Epithelial cell of esophagus (primary cell): Measurements from ENCODE around the gene GPC5.

Experiments used
- DNase-seq: peaks from one replicate; pipeline ENCODE4 v3.0.0; 2010; ENCODE audit warnings: low read depth
- H3K4me3 ChIP-seq: 2 replicates; pipeline ENCODE4 v1.5.1; 2011; ENCODE audit warnings: mild to moderate bottlenecking, low read length, control low read depth
- TF ChIP-seq, protein P1 (sequence below): IDR thresholded peaks from 2 replicates; pipeline ENCODE4 v1.5.1; 2011; ENCODE audit warnings: low read depth, mild to moderate bottlenecking, low read length, control low read depth, inconsistent platforms; ENCODE audit not compliant: insufficient read depth; ENCODE audit errors: missing control alignments

The GPC5 gene

DNA sequence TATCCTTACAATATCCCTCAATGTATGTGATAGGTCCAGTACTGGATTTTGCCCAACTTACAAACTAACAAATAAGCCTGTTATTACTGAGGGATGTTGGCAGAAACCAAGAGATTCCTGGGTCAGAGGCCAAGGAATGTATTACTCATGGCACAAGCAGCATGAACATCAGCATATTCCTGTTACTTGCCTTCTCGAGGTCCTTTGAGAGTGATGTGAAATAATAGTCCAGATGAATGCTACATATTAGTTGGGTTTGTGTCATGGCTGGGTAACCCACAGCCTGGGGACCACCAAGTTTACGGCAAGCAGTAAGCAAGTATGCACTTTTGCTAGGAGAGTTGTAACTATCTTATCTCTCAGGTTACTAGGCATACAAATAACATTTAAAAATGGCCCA, 1443.7 kb downstream of the GPC5 start:
- no peak overlapping the region for H3K4me3 ChIP-seq
- TF ChIP-seq, protein P1, sequence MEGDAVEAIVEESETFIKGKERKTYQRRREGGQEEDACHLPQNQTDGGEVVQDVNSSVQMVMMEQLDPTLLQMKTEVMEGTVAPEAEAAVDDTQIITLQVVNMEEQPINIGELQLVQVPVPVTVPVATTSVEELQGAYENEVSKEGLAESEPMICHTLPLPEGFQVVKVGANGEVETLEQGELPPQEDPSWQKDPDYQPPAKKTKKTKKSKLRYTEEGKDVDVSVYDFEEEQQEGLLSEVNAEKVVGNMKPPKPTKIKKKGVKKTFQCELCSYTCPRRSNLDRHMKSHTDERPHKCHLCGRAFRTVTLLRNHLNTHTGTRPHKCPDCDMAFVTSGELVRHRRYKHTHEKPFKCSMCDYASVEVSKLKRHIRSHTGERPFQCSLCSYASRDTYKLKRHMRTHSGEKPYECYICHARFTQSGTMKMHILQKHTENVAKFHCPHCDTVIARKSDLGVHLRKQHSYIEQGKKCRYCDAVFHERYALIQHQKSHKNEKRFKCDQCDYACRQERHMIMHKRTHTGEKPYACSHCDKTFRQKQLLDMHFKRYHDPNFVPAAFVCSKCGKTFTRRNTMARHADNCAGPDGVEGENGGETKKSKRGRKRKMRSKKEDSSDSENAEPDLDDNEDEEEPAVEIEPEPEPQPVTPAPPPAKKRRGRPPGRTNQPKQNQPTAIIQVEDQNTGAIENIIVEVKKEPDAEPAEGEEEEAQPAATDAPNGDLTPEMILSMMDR, result no peak
- DNase-seq, result peak; percentile 59

DNA sequence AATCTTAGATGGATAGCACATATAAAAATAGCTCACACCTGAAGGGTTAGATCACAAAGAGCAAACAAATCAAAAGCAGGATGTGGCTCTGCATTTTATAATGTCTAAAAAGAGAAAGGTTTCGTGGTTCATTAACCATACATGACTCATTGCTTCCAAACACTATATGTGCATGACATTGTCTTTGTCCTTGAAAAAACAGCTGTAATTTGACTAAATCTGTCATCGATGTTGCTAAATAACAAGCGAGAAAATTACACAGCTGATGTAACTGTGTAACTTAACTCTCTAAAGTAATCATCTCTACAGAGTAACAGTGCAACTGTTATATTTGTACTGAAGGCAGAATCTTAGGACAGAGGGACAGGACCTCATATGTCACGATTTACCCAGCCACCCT, 1445.1 kb downstream of the GPC5 start:
- TF ChIP-seq, protein P1, result no peak
- peak; percentile 59 for DNase-seq
- no peak overlapping the region for H3K4me3 ChIP-seq

DNA sequence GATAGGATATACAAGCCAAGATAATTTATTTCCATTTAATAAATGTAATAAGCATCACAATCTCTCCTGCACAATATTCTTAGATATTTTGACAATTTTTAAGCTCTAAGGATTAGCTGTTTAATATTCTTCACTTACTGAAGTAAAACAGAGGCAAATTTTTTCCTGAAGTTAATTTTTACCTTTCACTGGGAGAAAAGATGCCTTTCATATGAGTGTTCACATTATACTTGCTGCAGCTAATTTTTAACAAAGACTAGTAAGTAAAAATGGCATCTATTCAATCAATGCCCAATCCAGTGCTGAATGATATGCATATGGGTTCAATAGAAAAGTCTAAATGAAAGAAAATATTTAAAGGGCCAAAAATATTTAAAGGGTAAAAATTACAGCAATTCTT, 1451.0 kb downstream of the GPC5 start:
- TF ChIP-seq, protein P1, result no peak
- no peak for DNase-seq
- H3K4me3 ChIP-seq, result no peak overlapping the region

DNA sequence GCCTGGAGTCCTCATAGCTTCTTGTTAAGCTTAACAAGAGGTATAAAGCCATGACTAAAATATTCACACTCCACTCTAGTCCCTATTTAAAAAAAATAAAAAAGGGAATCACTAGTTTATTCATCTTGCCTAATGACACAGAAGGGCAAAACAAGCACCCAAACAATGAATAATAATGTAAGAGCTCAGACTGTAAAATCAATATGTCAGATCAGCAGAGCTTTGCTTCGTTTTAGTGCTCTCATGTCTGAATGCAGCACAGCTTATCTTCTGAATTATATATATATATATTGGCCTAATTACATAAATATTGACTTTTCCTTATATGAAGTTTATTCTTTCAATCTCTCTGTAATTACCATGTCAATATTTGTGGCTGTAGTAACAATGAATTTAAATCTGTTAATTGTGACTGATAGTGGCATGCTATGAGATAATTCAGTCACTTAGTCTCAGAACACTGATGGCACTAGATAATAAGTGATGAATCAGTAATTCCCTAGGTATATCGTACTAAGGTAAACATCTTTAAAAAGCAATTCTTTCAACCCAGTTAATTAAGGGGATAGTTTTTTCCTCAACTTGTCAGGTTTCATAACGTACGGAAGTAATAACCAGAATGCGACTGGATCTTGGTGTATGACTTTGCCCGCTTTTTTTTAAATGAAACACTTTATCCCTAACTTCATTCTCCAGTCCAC, 1466.3 kb downstream of the GPC5 start:
- DNase-seq, result no peak
- TF ChIP-seq, protein P1, result no peak
- H3K4me3 ChIP-seq, result no peak overlapping the region

DNA sequence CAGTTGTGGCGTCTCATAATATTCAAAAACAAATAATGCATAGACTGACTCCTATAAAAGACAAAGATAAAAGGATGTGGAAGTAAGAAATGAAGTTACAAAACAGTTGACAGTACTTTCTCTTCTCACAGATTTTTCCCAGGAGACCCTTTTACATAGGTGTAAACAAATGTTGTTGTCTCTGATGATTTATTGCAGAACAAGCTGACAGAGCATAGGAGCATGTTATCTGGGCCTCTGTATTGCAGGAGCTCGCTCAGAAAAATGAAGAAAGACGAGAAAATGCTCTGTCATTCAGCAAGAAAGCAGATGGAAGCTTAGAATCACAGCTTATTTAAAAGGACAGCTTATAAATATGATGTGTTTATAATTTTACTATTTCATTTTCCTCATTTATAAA, 1474.6 kb downstream of the GPC5 start:
- H3K4me3 ChIP-seq, result no peak overlapping the region
- TF ChIP-seq, protein P1, result no peak
- DNase-seq, result no peak

DNA sequence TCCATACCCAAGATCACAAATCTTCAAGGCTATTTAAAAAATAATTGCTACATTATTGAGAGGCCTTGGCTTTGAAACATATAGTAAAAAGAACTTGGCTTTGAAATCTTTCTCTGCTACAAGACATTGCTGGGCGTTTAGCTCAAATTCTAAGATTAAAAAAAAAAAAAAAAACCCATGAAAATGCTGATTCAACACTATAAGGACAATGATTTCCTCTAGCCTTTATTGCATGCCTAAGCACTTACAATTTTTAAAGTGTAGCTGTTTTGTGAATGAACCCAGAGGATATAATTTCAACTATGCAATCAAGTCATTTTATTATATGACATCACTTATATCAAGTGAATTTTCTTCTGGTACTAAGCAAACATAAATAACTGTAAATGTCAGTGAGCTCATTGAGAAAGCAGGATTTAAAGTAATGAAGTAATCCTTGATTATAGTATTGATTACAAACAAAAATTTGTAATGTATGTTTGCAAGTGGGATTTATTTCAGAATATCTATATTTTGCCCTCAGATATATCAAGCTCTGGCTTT, 1488.2 kb downstream of the GPC5 start:
- no peak overlapping the region for H3K4me3 ChIP-seq
- TF ChIP-seq, protein P1, result no peak
- DNase-seq, result no peak

DNA sequence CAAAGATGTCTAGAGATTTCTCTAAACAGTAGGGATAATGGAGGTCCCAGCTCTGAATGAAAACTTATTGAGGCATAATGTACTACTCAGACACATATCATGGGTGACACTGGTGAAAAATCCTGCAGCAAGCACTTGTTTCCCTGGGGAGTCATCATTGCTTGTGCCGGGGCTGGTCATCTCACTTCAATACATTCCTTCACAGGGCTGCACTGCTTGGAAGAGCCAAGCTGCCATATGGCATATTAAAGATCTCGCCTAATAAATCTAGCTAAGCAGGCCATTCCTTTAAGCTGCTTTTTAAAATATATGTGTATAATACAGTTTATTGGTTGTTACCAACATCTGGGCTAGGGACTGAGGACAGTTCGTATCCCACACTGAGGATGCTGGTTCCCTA, 1496.0 kb downstream of the GPC5 start:
- DNase-seq, result no peak
- H3K4me3 ChIP-seq, result no peak overlapping the region
- TF ChIP-seq, protein P1, result no peak
